ENCODE data around the gene MUC20.
"Not testable (repeated sequence)": the region's sequence is repeated elsewhere in the genome, so short reads cannot be mapped to it uniquely, and the experiment has no call there.

The MUC20 gene

GRCh38 chr3:195692781-195693427 lies 27.9 kb upstream of the MUC20 start:
- DNase-seq (ENCODE audit: low read depth, low spot score), result no peak

GRCh38 chr3:195693428-195694216 lies 27.2 kb upstream of the MUC20 start:
- DNase-seq (ENCODE audit: low read depth, low spot score), result no peak

GRCh38 chr3:195694217-195695076 lies 26.3 kb upstream of the MUC20 start:
- not testable (repeated sequence) for DNase-seq (ENCODE audit: low read depth, low spot score)

GRCh38 chr3:195696632-195697278 lies 24.0 kb upstream of the MUC20 start:
- DNase-seq (ENCODE audit: low read depth, low spot score), result no peak

GRCh38 chr3:195697582-195698324 lies 23.0 kb upstream of the MUC20 start:
- peak; percentile 81 for DNase-seq (ENCODE audit: low read depth, low spot score)

GRCh38 chr3:195698325-195698646 lies 22.5 kb upstream of the MUC20 start:
- DNase-seq (ENCODE audit: low read depth, low spot score), result no peak

- DNase-seq (ENCODE audit: low read depth, low spot score), result no peak
Measured at GRCh38 chr3:195698647-195699387, 22.0 kb upstream of the MUC20 start.

- no peak for DNase-seq (ENCODE audit: low read depth, low spot score)
Measured at GRCh38 chr3:195699388-195699771, 21.4 kb upstream of the MUC20 start.

GRCh38 chr3:195699860-195700259 lies 20.9 kb upstream of the MUC20 start:
- DNase-seq (ENCODE audit: low read depth, low spot score), result no peak

- DNase-seq (ENCODE audit: low read depth, low spot score), result no peak
Measured at GRCh38 chr3:195700319-195700718, 20.5 kb upstream of the MUC20 start.

- DNase-seq (ENCODE audit: low read depth, low spot score), result no peak
Measured at GRCh38 chr3:195701042-195701915, 19.5 kb upstream of the MUC20 start.

- DNase-seq (ENCODE audit: low read depth, low spot score), result no peak
Measured at GRCh38 chr3:195703776-195704175, 17.0 kb upstream of the MUC20 start.

- DNase-seq (ENCODE audit: low read depth, low spot score), result no peak
Measured at GRCh38 chr3:195704433-195704999, 16.3 kb upstream of the MUC20 start.

GRCh38 chr3:195705081-195705991 lies 15.4 kb upstream of the MUC20 start:
- DNase-seq (ENCODE audit: low read depth, low spot score), result no peak

GRCh38 chr3:195708061-195708460 lies 12.7 kb upstream of the MUC20 start:
- DNase-seq (ENCODE audit: low read depth, low spot score), result no peak

- no peak for DNase-seq (ENCODE audit: low read depth, low spot score)
Measured at GRCh38 chr3:195708626-195709481, 11.9 kb upstream of the MUC20 start.

- DNase-seq (ENCODE audit: low read depth, low spot score), result no peak
Measured at GRCh38 chr3:195709676-195710085, 11.1 kb upstream of the MUC20 start.

Measured in iPS DF 19.7 (cell line).